GM12878 (cell line): Measurements from ENCODE around the gene RPRD1B. TPM values are rescaled to one million over a fixed set of nuclear protein-coding genes. Genes with fewer than 3 reads are reported as not detected.

Experiments
- ATAC-seq: fragments of 200-7000 bp; cut with Tn5 transposase; 3 replicates; pipeline ENCODE4 v1.9.1; 2020; ENCODE audit warnings: mild to moderate bottlenecking, moderate library complexity
- BruUV-seq: library from RNA; stranded (reverse); fragments of 400-500 nt; replicated peaks from 2 replicates; lab custom pipeline; 2021; lab: Mats Ljungman, UMichigan
- CTCF ChIA-PET: fragments of 300-600 bp; sonication (Branson Sonifier 250); formaldehyde crosslinking; extraction: SDS; loops from one replicate; lab custom pipeline; 2021; ENCODE audit warnings: inconsistent platforms; lab: Yijun Ruan, JAX
- POLR2A ChIA-PET: fragments of 350-600 bp; formaldehyde crosslinking; extraction: SDS; loops from one replicate; lab custom pipeline; 2021; ENCODE audit warnings: inconsistent platforms; lab: Charles Lee
- RAD21 ChIA-PET: fragments of 300-600 bp; sonication (Branson Sonifier 250); formaldehyde crosslinking; loops from one replicate; lab custom pipeline; 2023; ENCODE audit warnings: antibody characterized with exemption; ENCODE audit not compliant: unreplicated experiment; lab: Charles Lee
- SMC1A ChIA-PET: fragments of 300-600 bp; sonication (Branson Sonifier 250); formaldehyde crosslinking; loops from one replicate; lab custom pipeline; 2023; ENCODE audit not compliant: unreplicated experiment, uncharacterized antibody; lab: Charles Lee
- DNase-seq: peaks from one replicate; pipeline ENCODE4 v3.0.0-alpha.2; 2011; ENCODE audit warnings: low read depth, low spot score
- FAIRE-seq: peaks from 3 replicates; lab custom pipeline; 2011; peaks lifted over from hg19 to GRCh38; lab: Jason Lieb, UNC
- H2AFZ ChIP-seq: 2 replicates; pipeline ENCODE4 v1.6.0; 2011; ENCODE audit warnings: low read depth, low read length, control low read depth; ENCODE audit not compliant: control insufficient read depth
- H3K27ac ChIP-seq: 2 replicates; pipeline ENCODE4 v1.5.1; 2011; ENCODE audit warnings: control low read depth; ENCODE audit not compliant: control insufficient read depth, insufficient read depth
- H3K27me3 ChIP-seq, 2 experiments: replicated peaks in 1 of 2; 2 replicates each; pipeline versions ENCODE4 v1.6.0 to v1.6.1; 2011; ENCODE audit warnings: low read length in 1 of 2; ENCODE audit not compliant: control insufficient read depth in 2 of 2, insufficient read depth in 2 of 2
- H3K36me3 ChIP-seq, 2 experiments: 2 replicates each; pipeline ENCODE4 v1.5.1; 2011; ENCODE audit warnings: low read length in 1 of 2; ENCODE audit not compliant: control insufficient read depth in 2 of 2, insufficient read depth in 2 of 2
- H3K4me1 ChIP-seq: 2 replicates; pipeline ENCODE4 v1.6.1; 2011; ENCODE audit warnings: mild to moderate bottlenecking, low read length, moderate library complexity, mixed read lengths; ENCODE audit not compliant: control insufficient read depth, insufficient read depth
- H3K4me2 ChIP-seq: 2 replicates; pipeline ENCODE4 v1.6.0; 2011; ENCODE audit warnings: control low read depth; ENCODE audit not compliant: control insufficient read depth, insufficient read depth
- H3K4me3 ChIP-seq: fragments of 200-600 bp; sonication (generic); 2 replicates; pipeline ENCODE4 v1.5.1; 2016
- H3K79me2 ChIP-seq: 2 replicates; pipeline ENCODE4 v1.6.0; 2011; ENCODE audit warnings: low read length; ENCODE audit not compliant: control insufficient read depth, insufficient read depth
- H3K9ac ChIP-seq: 2 replicates; pipeline ENCODE4 v1.8.0; 2011; ENCODE audit warnings: low read length, control low read depth, mixed read lengths; ENCODE audit not compliant: control insufficient read depth, insufficient read depth
- H3K9me3 ChIP-seq: replicated peaks from 3 replicates; pipeline ENCODE4 v1.5.1; 2011; ENCODE audit warnings: mild to moderate bottlenecking, low read length; ENCODE audit not compliant: control insufficient read depth, insufficient read depth
- H4K20me1 ChIP-seq: 2 replicates; pipeline ENCODE4 v1.6.0; 2011; ENCODE audit not compliant: control insufficient read depth, insufficient read depth
- BHLHE40 ChIP-seq, 2 experiments: fragments of 450-650 bp in 1 of 2; IDR thresholded peaks; 2 replicates each; pipeline ENCODE4 v1.6.1; 2011 to 2017; ENCODE audit warnings: low read depth in 2 of 2, borderline replicate concordance in 1 of 2, improper control_type of control experiment in 1 of 2, low read length in 1 of 2, mild to moderate bottlenecking in 1 of 2
- BMI1 ChIP-seq: fragments of 450-650 bp; IDR thresholded peaks from 2 replicates; pipeline ENCODE4 v1.6.1; 2016; ENCODE audit warnings: mild to moderate bottlenecking, moderate library complexity, borderline replicate concordance
- CBFB ChIP-seq: IDR thresholded peaks from 2 replicates; pipeline ENCODE4 v1.6.1; 2016; ENCODE audit warnings: antibody characterized with exemption, low read depth
- JUND ChIP-seq: IDR thresholded peaks from 2 replicates; pipeline ENCODE4 v1.6.1; 2012; ENCODE audit warnings: low read depth, mild to moderate bottlenecking, low read length, improper control_type of control experiment, moderate library complexity
- NR2F1 ChIP-seq: fragments of 450-650 bp; conservative IDR thresholded peaks from 2 replicates; pipeline ENCODE4 v1.6.1; 2017; ENCODE audit warnings: mild to moderate bottlenecking
- SKIL ChIP-seq: fragments of 450-650 bp; IDR thresholded peaks from 2 replicates; pipeline ENCODE4 v1.6.1; 2017; ENCODE audit warnings: mild to moderate bottlenecking, low read depth, inconsistent platforms; ENCODE audit not compliant: poor library complexity, severe bottlenecking
- SMAD5 ChIP-seq: IDR thresholded peaks from 2 replicates; pipeline ENCODE4 v1.6.1; 2016; ENCODE audit warnings: antibody characterized with exemption, low read depth
- SRF ChIP-seq, 2 experiments: IDR thresholded peaks; 2 replicates each; pipeline ENCODE4 v1.6.1; 2011; ENCODE audit warnings: low read depth in 2 of 2, low read length in 2 of 2, mild to moderate bottlenecking in 1 of 2, moderate library complexity in 1 of 2
- ZBED1 ChIP-seq: IDR thresholded peaks from 2 replicates; pipeline ENCODE4 v1.6.1; 2016; ENCODE audit warnings: borderline replicate concordance
- ZNF24 ChIP-seq: fragments of 450-650 bp; IDR thresholded peaks from 2 replicates; pipeline ENCODE4 v1.6.1; 2017; ENCODE audit warnings: antibody characterized with exemption, mild to moderate bottlenecking
- WGBS: methylation state at CpG from one replicate; pipeline ENCODE4 v1.1.6; 2016; ENCODE audit warnings: low lambda C conversion rate; ENCODE audit not compliant: insufficient replicate concordance, insufficient coverage; ENCODE audit errors: missing lambda C conversion rate; 5-methylcytosine and 5-hydroxymethylcytosine counted together
- in situ Hi-C: fragments of 300-500 bp; cut with MboI; formaldehyde crosslinking; loops from 9 replicates; pipeline ENCODE4 v1.14.3; 2018; ENCODE audit warnings: mixed read lengths
- intact Hi-C: fragments of 100-400 bp; cut with micrococcal nuclease; formaldehyde crosslinking; loops from one replicate; pipeline ENCODE4 v1.14.2; 2022; ENCODE audit not compliant: unreplicated experiment
- polyA plus RNA-seq, 11 experiments: library from polyadenylated mRNA; depleted of rRNA in 4 of 11; unstranded in 6 of 11; stranded (reverse) in 5 of 11; fragments of >200 nt; fragmentation: Nextera tagmentation in 4 of 11; fragmentation: Illumina TruSeq in 1 of 11; extraction: Ambion mirVana in 4 of 11; extraction: Trizol in 1 of 11; gene quantifications; 1 replicate in 1 of 11; 2 replicates in 10 of 11; pipeline versions ENCODE4 v1.2.1 to v1.2.3, GENCODE V29; 2011 to 2016; ENCODE audit warnings: inconsistent platforms in 2 of 11, missing spikeins in 2 of 11, low read depth in 1 of 11
- total RNA-seq, 4 experiments: library from RNA; depleted of rRNA in 3 of 4; stranded (reverse); fragments of >200 nt in 3 of 4; fragmentation: Illumina TruSeq in 1 of 4; extraction: Trizol in 1 of 4; gene quantifications; 2 replicates each; pipeline versions ENCODE4 v1.2.1 to v1.2.3, GENCODE V29; 2013 to 2021
- TF ChIP-seq, protein P1 (sequence below): fragments of 450-650 bp; IDR thresholded peaks from 2 replicates; pipeline ENCODE4 v1.6.1; 2017; ENCODE audit warnings: mild to moderate bottlenecking, moderate library complexity
- TF ChIP-seq, protein P2 (sequence below): fragments of 450-650 bp; IDR thresholded peaks from 2 replicates; pipeline ENCODE4 v1.6.1; 2017; ENCODE audit warnings: antibody characterized with exemption, mild to moderate bottlenecking, moderate library complexity
- TF ChIP-seq, protein P3 (sequence below): fragments of 450-650 bp; IDR thresholded peaks from 2 replicates; pipeline ENCODE4 v1.6.1; 2017; ENCODE audit warnings: low read depth, mild to moderate bottlenecking, moderate library complexity

RPRD1B gene
- total and polyA plus RNA-seq, 10 of the 15 experiments (the other 5 are each of a cell fraction or from before 2014, with no cell fraction given), result 5.2 to 40.2 (median 30.0) TPM

DNA sequence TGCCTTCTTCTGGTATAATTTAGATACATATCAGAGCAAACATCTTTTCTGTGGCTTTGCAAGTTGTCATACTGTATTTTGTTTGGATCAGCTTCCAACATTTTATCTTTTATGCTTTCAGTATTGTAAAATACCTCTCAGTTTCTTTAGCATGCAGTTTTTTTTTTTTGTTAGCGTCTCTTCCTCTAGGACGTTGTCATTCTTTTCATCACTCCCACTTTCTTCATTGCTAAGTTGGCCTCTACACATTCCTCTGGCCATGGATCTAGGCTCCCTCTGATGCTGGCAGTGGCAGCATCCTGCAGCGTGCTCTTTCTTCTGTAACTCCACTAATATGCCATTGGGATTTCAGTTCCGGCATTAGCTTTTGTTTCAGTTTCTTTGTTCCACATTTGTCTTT is 21.7 kb downstream of the RPRD1B start:
- no peak for ATAC-seq
- H2AFZ ChIP-seq, result no peak overlapping the region
- H4K20me1 ChIP-seq, result no peaks in the 10 kb centered on the region
- peaks cover 3% of the 10 kb centered on the region for H3K4me1 ChIP-seq
- 91% methylated on average over 4 of the region's 4 CpGs for WGBS
- H3K27ac ChIP-seq, result no peak overlapping the region
- H3K9me3 ChIP-seq, result no peaks in the 10 kb centered on the region; the same call in 2 of the 3 replicates
- intact Hi-C loops, result loop anchor here (5.0 kb wide), 2 partner anchors 153 to 493 kb away; partner anchors contain the start of gene VSTM2L
- no peak overlapping the region for H3K4me2 ChIP-seq
- ChIA-PET CTCF (interaction anchor here (0.6 to 19.0 kb wide), 3 partner anchors 23 to 860 kb away, joined by 3 to 404 read pairs (median 260); no protein-coding TSS in a partner anchor), SMC1A (interaction anchor here (1.0 kb wide), 1 partner anchor 33 kb away, joined by 3 read pairs; no protein-coding TSS in a partner anchor), POLR2A (no interaction called here), RAD21 (interaction anchor here (1.2 to 1.7 kb wide), 2 partner anchors 112 to 166 kb away, joined by 3 to 8 read pairs; no protein-coding TSS in a partner anchor)
- H3K4me3 ChIP-seq, result no peak overlapping the region
- no TSS peak for BruUV-seq
- no peaks in the 10 kb centered on the region for H3K27me3 ChIP-seq
- no peak for DNase-seq
- FAIRE-seq, result no peak
- peaks cover 15% of the 10 kb centered on the region for H3K79me2 ChIP-seq
- H3K36me3 ChIP-seq, result peaks cover 7 to 49% of the 10 kb centered on the region in 2 experiments
- H3K9ac ChIP-seq, result no peak overlapping the region
- in situ Hi-C loops, result loop anchor here (5.0 to 25.0 kb wide), 3 partner anchors 107 to 360 kb away; partner anchors contain the start of gene TGM2
- no peak for TF ChIP-seq BHLHE40 (IDR thresholded peaks at IDR 0.05; ENCODE audit: borderline replicate concordance in 1 of 2, low read depth in 2 of 2, low read length in 1 of 2)
- no peak for TF ChIP-seq CBFB
- no peak for TF ChIP-seq SRF (IDR thresholded peaks at IDR 0.05; ENCODE audit: low read depth in 2 of 2, low read length in 2 of 2)
- no peak for TF ChIP-seq ZBED1
- TF ChIP-seq JUND, result no peak
- no peak for TF ChIP-seq NR2F1
- TF ChIP-seq SMAD5, result no peak
- TF ChIP-seq SKIL, result no peak
- TF ChIP-seq BMI1, result no peak
- TF ChIP-seq, protein P1, sequence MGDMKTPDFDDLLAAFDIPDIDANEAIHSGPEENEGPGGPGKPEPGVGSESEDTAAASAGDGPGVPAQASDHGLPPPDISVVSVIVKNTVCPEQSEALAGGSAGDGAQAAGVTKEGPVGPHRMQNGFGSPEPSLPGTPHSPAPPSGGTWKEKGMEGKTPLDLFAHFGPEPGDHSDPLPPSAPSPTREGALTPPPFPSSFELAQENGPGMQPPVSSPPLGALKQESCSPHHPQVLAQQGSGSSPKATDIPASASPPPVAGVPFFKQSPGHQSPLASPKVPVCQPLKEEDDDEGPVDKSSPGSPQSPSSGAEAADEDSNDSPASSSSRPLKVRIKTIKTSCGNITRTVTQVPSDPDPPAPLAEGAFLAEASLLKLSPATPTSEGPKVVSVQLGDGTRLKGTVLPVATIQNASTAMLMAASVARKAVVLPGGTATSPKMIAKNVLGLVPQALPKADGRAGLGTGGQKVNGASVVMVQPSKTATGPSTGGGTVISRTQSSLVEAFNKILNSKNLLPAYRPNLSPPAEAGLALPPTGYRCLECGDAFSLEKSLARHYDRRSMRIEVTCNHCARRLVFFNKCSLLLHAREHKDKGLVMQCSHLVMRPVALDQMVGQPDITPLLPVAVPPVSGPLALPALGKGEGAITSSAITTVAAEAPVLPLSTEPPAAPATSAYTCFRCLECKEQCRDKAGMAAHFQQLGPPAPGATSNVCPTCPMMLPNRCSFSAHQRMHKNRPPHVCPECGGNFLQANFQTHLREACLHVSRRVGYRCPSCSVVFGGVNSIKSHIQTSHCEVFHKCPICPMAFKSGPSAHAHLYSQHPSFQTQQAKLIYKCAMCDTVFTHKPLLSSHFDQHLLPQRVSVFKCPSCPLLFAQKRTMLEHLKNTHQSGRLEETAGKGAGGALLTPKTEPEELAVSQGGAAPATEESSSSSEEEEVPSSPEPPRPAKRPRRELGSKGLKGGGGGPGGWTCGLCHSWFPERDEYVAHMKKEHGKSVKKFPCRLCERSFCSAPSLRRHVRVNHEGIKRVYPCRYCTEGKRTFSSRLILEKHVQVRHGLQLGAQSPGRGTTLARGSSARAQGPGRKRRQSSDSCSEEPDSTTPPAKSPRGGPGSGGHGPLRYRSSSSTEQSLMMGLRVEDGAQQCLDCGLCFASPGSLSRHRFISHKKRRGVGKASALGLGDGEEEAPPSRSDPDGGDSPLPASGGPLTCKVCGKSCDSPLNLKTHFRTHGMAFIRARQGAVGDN, result no peak
- TF ChIP-seq ZNF24, result no peak
- TF ChIP-seq, protein P2, sequence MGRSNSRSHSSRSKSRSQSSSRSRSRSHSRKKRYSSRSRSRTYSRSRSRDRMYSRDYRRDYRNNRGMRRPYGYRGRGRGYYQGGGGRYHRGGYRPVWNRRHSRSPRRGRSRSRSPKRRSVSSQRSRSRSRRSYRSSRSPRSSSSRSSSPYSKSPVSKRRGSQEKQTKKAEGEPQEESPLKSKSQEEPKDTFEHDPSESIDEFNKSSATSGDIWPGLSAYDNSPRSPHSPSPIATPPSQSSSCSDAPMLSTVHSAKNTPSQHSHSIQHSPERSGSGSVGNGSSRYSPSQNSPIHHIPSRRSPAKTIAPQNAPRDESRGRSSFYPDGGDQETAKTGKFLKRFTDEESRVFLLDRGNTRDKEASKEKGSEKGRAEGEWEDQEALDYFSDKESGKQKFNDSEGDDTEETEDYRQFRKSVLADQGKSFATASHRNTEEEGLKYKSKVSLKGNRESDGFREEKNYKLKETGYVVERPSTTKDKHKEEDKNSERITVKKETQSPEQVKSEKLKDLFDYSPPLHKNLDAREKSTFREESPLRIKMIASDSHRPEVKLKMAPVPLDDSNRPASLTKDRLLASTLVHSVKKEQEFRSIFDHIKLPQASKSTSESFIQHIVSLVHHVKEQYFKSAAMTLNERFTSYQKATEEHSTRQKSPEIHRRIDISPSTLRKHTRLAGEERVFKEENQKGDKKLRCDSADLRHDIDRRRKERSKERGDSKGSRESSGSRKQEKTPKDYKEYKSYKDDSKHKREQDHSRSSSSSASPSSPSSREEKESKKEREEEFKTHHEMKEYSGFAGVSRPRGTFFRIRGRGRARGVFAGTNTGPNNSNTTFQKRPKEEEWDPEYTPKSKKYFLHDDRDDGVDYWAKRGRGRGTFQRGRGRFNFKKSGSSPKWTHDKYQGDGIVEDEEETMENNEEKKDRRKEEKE, result no peak
- TF ChIP-seq, protein P3, sequence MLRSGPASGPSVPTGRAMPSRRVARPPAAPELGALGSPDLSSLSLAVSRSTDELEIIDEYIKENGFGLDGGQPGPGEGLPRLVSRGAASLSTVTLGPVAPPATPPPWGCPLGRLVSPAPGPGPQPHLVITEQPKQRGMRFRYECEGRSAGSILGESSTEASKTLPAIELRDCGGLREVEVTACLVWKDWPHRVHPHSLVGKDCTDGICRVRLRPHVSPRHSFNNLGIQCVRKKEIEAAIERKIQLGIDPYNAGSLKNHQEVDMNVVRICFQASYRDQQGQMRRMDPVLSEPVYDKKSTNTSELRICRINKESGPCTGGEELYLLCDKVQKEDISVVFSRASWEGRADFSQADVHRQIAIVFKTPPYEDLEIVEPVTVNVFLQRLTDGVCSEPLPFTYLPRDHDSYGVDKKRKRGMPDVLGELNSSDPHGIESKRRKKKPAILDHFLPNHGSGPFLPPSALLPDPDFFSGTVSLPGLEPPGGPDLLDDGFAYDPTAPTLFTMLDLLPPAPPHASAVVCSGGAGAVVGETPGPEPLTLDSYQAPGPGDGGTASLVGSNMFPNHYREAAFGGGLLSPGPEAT, result no peak
